Activated CD4-positive, CD25-positive, alpha-beta regulatory T cell (primary cell): ENCODE data around the gene WNT8A.
"Not testable (repeated sequence)": the region's sequence is repeated elsewhere in the genome, so short reads cannot be mapped to it uniquely, and the experiment has no call there.

Experiments used
- DNase-seq, 4 experiments: peaks; one replicate each; lab custom pipeline; 2025; lab: John Stamatoyannopoulos, UW

Gene WNT8A

GRCh38 chr5:138083702-138084101, at the start of gene WNT8A:
TSS of gene WNT8A (plus strand) at chr5:138084033. CDS start at chr5:138084128, 95 bp downstream.
- DNase-seq: no peak

- DNase-seq: peak; percentile 4 to 32 (median 18)
Observed at GRCh38 chr5:138035605-138036537, 48.0 kb upstream of the WNT8A start.

- DNase-seq: no peak
Observed at GRCh38 chr5:138037271-138037670, 46.6 kb upstream of the WNT8A start.

- DNase-seq: no peak
Observed at GRCh38 chr5:138037907-138038633, 45.8 kb upstream of the WNT8A start.

- DNase-seq: no peak
Observed at GRCh38 chr5:138038826-138039225, 45.0 kb upstream of the WNT8A start.

- not testable (repeated sequence) for DNase-seq
Observed at GRCh38 chr5:138045283-138045682, 38.5 kb upstream of the WNT8A start.

GRCh38 chr5:138051441-138052296, 32.2 kb upstream of the WNT8A start:
- DNase-seq: no peak

- DNase-seq: not testable (repeated sequence)
Observed at GRCh38 chr5:138052718-138053117, 31.1 kb upstream of the WNT8A start.

- DNase-seq: no peak
Observed at GRCh38 chr5:138053554-138053953, 30.3 kb upstream of the WNT8A start.

GRCh38 chr5:138054206-138054605, 29.6 kb upstream of the WNT8A start:
- no peak for DNase-seq

GRCh38 chr5:138054847-138055558, 28.8 kb upstream of the WNT8A start:
- DNase-seq: no peak

- no peak for DNase-seq
Observed at GRCh38 chr5:138064526-138064925, 19.3 kb upstream of the WNT8A start.

- DNase-seq: no peak
Observed at GRCh38 chr5:138065102-138065501, 18.7 kb upstream of the WNT8A start.

- DNase-seq: no peak
Observed at GRCh38 chr5:138067945-138068344, 15.9 kb upstream of the WNT8A start.

GRCh38 chr5:138068742-138069600, 14.9 kb upstream of the WNT8A start:
- peak; percentile 25 to 64 (median 49) for DNase-seq

- not testable (repeated sequence) for DNase-seq
Observed at GRCh38 chr5:138070026-138070425, 13.8 kb upstream of the WNT8A start.

GRCh38 chr5:138077064-138077696, 6.7 kb upstream of the WNT8A start:
- peak in 3 of 4 experiments; percentile 4 to 32 (median 6) for DNase-seq

GRCh38 chr5:138078006-138078643, 5.7 kb upstream of the WNT8A start:
- DNase-seq: no peak

- no peak for DNase-seq
Observed at GRCh38 chr5:138082033-138082432, 1.8 kb upstream of the WNT8A start.
